MM.1S (cell line): ENCODE results near the gene HAO2.

ENCODE experiments used
- EZH2 ChIP-seq: fragments of 300-600 bp; sonication (generic); optimal IDR thresholded peaks from 2 replicates; pipeline ENCODE3; 2017; ENCODE audit warnings: low read depth, mild to moderate bottlenecking, antibody characterized with exemption, low read length, mixed read lengths
- EZH2phosphoT487 ChIP-seq: fragments of 300-600 bp; sonication (generic); IDR thresholded peaks from 2 replicates; pipeline ENCODE4 v1.6.1; 2018; ENCODE audit warnings: antibody characterized with exemption, low read length
- TF ChIP-seq, protein P1 (sequence below): fragments of 300-600 bp; sonication (generic); IDR thresholded peaks from 2 replicates; pipeline ENCODE4 v1.5.1; 2016; ENCODE audit warnings: antibody characterized with exemption, low read length, mixed read lengths

DNA sequence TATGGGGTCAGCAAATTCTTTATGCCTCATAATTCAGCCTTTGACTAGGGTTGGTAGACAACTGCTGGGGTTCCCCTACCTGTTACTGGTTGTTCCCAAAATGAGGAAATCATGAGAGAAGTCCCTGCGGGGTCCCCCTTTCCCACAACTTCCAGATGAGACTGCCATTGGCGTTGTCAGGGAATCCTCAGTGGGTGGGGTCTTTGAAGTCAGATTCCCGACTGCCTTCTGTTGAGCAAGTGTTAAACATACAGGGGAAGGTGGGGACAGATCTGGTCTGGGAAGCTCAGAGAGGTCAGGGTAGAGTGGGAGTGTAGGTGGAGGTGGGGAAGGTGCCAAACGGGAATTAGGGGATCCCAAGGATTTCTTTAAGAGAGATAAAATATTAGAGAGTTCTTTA, 61.1 kb downstream of the HAO2 start:
- TF ChIP-seq, protein P1, sequence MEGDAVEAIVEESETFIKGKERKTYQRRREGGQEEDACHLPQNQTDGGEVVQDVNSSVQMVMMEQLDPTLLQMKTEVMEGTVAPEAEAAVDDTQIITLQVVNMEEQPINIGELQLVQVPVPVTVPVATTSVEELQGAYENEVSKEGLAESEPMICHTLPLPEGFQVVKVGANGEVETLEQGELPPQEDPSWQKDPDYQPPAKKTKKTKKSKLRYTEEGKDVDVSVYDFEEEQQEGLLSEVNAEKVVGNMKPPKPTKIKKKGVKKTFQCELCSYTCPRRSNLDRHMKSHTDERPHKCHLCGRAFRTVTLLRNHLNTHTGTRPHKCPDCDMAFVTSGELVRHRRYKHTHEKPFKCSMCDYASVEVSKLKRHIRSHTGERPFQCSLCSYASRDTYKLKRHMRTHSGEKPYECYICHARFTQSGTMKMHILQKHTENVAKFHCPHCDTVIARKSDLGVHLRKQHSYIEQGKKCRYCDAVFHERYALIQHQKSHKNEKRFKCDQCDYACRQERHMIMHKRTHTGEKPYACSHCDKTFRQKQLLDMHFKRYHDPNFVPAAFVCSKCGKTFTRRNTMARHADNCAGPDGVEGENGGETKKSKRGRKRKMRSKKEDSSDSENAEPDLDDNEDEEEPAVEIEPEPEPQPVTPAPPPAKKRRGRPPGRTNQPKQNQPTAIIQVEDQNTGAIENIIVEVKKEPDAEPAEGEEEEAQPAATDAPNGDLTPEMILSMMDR = no peak
- no peak for TF ChIP-seq EZH2
- no peak for TF ChIP-seq EZH2phosphoT487
